Neural progenitor cell (in vitro differentiated cells): ENCODE results near the gene MAPK1.

ENCODE experiments used
- EZH2 ChIP-seq: fragments of 200-600 bp; sonication (generic); IDR thresholded peaks from 2 replicates; pipeline ENCODE4 v1.6.1; 2017; ENCODE audit warnings: antibody characterized with exemption, mild to moderate bottlenecking, moderate library complexity
- EZH2phosphoT487 ChIP-seq: fragments of 200-600 bp; sonication (generic); IDR thresholded peaks from 2 replicates; pipeline ENCODE4 v1.6.1; 2017; ENCODE audit warnings: antibody characterized with exemption
- TF ChIP-seq, protein P1 (sequence below): fragments of 200-600 bp; sonication (generic); IDR thresholded peaks from 2 replicates; pipeline ENCODE4 v1.5.1; 2017; ENCODE audit warnings: antibody characterized with exemption, mild to moderate bottlenecking

DNA sequence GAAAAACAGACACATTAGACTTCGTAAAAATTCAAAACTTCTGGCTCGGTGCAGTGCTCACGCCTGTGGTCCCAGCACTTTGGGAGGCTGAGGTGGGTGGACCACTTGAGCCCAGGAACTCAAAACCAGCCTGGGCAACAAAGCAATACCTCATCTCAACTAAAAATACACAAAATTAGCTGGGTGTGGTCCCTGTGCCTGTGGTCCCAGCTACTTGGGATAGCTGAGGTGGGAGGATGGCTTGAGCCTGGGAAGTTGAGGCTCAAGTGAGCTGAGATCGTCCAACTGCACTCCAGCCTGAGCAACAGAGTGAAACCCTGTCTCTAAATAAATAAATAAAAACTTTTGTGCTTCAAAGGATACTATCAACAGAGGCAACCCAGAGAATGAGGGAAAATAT, 155.6 kb downstream of the MAPK1 start:
- no peak for TF ChIP-seq EZH2phosphoT487
- TF ChIP-seq, protein P1, sequence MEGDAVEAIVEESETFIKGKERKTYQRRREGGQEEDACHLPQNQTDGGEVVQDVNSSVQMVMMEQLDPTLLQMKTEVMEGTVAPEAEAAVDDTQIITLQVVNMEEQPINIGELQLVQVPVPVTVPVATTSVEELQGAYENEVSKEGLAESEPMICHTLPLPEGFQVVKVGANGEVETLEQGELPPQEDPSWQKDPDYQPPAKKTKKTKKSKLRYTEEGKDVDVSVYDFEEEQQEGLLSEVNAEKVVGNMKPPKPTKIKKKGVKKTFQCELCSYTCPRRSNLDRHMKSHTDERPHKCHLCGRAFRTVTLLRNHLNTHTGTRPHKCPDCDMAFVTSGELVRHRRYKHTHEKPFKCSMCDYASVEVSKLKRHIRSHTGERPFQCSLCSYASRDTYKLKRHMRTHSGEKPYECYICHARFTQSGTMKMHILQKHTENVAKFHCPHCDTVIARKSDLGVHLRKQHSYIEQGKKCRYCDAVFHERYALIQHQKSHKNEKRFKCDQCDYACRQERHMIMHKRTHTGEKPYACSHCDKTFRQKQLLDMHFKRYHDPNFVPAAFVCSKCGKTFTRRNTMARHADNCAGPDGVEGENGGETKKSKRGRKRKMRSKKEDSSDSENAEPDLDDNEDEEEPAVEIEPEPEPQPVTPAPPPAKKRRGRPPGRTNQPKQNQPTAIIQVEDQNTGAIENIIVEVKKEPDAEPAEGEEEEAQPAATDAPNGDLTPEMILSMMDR = no peak
- no peak for TF ChIP-seq EZH2
